Parathyroid adenoma (tissue), 2 donors: ENCODE measurements around the gene TTC29.

Experiments used
- H2AFZ ChIP-seq: fragments of 300-600 bp; sonication (generic); one replicate; pipeline ENCODE4 v1.7.0; 2017; ENCODE audit warnings: antibody characterized with exemption, mild to moderate bottlenecking
- H3K27ac ChIP-seq: fragments of 300-600 bp; sonication (generic); one replicate; pipeline ENCODE4 v1.7.0; 2017
- H3K27me3 ChIP-seq: fragments of 300-600 bp; sonication (generic); one replicate; pipeline ENCODE4 v1.7.0; 2017; ENCODE audit warnings: low read length; ENCODE audit not compliant: control insufficient read depth, insufficient read depth
- H3K36me3 ChIP-seq: fragments of 300-600 bp; sonication (generic); one replicate; pipeline ENCODE4 v1.7.0; 2017; ENCODE audit warnings: low read length; ENCODE audit not compliant: control insufficient read depth, insufficient read depth
- H3K4me1 ChIP-seq: fragments of 300-600 bp; sonication (generic); one replicate; pipeline ENCODE4 v1.7.0; 2017; ENCODE audit warnings: control low read depth
- H3K4me2 ChIP-seq: fragments of 300-600 bp; sonication (generic); one replicate; pipeline ENCODE4 v1.7.0; 2017; ENCODE audit warnings: low read length
- H3K4me3 ChIP-seq: fragments of 300-600 bp; sonication (generic); one replicate; pipeline ENCODE4 v1.7.0; 2017; ENCODE audit warnings: low read depth, low read length
- H3K79me2 ChIP-seq: fragments of 300-600 bp; sonication (generic); one replicate; pipeline ENCODE4 v1.7.0; 2017; ENCODE audit warnings: control low read depth
- H3K9ac ChIP-seq: fragments of 300-600 bp; sonication (generic); one replicate; pipeline ENCODE4 v1.7.0; 2017; ENCODE audit warnings: mild to moderate bottlenecking
- H3K9me3 ChIP-seq: fragments of 300-600 bp; sonication (generic); one replicate; pipeline ENCODE4 v1.7.0; 2017; ENCODE audit warnings: low read length; ENCODE audit not compliant: control insufficient read depth
- TF ChIP-seq, protein P1 (sequence below): fragments of 300-600 bp; sonication (generic); IDR thresholded peaks from one replicate; pipeline ENCODE4 v1.7.0; 2017; ENCODE audit warnings: antibody characterized with exemption, mild to moderate bottlenecking
- donor health status: primary hyperparathyroidism.

The TTC29 gene, protein sequence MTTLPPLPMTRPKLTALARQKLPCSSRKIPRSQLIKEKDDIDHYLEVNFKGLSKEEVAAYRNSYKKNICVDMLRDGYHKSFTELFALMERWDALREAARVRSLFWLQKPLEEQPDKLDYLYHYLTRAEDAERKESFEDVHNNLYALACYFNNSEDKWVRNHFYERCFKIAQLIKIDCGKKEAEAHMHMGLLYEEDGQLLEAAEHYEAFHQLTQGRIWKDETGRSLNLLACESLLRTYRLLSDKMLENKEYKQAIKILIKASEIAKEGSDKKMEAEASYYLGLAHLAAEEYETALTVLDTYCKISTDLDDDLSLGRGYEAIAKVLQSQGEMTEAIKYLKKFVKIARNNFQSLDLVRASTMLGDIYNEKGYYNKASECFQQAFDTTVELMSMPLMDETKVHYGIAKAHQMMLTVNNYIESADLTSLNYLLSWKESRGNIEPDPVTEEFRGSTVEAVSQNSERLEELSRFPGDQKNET

DNA sequence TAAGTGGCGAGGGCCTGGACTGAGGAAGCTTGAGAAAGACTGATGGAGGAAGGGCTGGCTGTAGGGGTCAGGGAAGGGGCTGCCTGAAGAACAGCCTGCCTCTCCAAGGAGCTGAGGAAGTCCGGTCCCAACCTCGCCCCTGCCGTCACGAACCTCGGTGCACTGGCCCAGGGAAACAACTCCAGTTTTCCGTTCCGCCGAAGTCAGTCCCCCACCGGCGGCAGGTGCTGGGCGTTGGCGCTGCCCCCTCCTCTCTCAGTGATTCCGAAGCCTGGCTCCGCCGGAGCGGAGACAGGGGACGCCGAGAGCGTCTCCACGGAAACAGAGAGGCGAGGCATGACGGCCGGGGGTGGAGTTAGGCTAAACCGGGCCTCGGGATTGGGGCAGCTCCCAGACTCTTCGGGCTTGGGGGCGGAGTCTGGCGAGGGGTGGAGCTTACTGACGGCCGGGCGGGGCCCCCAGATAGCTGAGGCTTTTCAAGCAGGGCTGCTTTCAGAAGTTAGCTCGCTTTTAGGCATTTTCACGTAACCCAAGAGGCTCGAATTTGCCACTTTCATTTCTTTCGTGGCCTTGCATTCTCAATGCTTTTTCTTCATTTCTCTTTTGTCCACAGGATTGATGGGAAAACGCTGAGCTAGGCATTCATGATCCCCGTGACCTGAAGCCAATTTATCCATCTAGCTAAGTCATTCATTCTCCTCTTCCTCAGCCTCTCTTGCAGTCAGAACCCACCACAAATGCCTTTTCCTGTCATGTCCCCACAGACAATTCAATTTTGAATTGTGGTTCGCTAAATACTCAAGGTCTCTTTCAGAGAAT lies at the start of gene TTC29:
Gene TTC29, minus strand, starts transcription at position 309 of the 819 bp plus-strand sequence. CDS start 5,969 bp downstream, outside the sequence.
- Histone ChIP-seq H3K36me3 (no peaks in the 10 kb centered on the region), H3K27ac (no peak within 1 kb of the TSS), H2AFZ (peak within 1 kb of the TSS; percentile 50), H3K4me2 (peak within 1 kb of the TSS; percentile 43), H3K9ac (no peak within 1 kb of the TSS), H3K79me2 (no peaks in the 10 kb centered on the region), H3K9me3 (no peaks in the 10 kb centered on the region), H3K4me1 (peaks cover 5% of the 10 kb centered on the region), H3K27me3 (no peaks in the 10 kb centered on the region), H3K4me3 (peak within 1 kb of the TSS; percentile 47)
- TF ChIP-seq, protein P1, sequence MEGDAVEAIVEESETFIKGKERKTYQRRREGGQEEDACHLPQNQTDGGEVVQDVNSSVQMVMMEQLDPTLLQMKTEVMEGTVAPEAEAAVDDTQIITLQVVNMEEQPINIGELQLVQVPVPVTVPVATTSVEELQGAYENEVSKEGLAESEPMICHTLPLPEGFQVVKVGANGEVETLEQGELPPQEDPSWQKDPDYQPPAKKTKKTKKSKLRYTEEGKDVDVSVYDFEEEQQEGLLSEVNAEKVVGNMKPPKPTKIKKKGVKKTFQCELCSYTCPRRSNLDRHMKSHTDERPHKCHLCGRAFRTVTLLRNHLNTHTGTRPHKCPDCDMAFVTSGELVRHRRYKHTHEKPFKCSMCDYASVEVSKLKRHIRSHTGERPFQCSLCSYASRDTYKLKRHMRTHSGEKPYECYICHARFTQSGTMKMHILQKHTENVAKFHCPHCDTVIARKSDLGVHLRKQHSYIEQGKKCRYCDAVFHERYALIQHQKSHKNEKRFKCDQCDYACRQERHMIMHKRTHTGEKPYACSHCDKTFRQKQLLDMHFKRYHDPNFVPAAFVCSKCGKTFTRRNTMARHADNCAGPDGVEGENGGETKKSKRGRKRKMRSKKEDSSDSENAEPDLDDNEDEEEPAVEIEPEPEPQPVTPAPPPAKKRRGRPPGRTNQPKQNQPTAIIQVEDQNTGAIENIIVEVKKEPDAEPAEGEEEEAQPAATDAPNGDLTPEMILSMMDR: no peak

DNA sequence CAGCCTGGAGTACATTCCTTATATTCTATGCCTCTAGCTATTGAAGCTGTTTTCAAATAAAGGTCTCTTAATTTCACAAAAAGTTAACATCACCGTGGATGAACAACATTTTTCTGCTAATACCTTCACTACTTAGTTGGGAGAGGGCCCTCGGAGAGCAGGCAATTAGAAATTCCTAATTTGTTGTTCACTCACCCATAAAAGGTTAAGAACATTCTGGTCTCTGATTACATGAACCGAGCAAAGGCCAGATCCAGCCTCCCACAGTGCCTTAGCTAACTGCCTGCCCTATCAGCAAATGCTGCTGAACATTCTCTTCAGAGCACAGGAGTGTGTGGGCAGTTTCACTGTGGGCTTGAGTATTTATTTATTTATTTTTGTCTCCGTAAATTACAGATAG lies 36.0 kb upstream of the TTC29 start:
- Histone ChIP-seq H3K4me2 (no peak overlapping the region), H3K4me3 (no peak overlapping the region), H2AFZ (no peak overlapping the region), H3K27ac (no peak overlapping the region), H3K4me1 (no peaks in the 10 kb centered on the region), H3K27me3 (no peaks in the 10 kb centered on the region), H3K79me2 (no peaks in the 10 kb centered on the region), H3K36me3 (no peaks in the 10 kb centered on the region), H3K9ac (no peak overlapping the region), H3K9me3 (no peaks in the 10 kb centered on the region)
- TF ChIP-seq, protein P1: no peak

DNA sequence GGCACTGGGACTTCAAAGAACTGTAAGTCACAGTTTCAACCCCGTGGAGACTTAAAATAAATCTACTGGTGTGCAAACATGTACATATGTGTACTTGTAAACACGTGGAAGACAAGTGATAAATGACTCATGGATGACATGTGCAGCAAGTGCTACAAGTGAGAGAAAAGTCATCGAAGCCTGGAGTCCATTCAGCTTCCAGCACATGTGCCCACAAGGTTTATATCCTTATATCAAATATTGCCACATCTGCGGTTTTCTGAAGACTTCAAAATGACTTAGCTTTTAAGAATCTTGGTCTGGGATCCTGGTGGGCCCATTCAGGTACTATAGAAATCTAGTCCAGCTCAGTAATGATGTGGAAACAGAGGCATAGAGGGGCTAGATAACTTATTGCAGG lies 33.0 kb upstream of the TTC29 start:
- Histone ChIP-seq H3K9me3 (no peaks in the 10 kb centered on the region), H3K4me2 (no peak overlapping the region), H3K27ac (no peak overlapping the region), H3K36me3 (no peaks in the 10 kb centered on the region), H2AFZ (no peak overlapping the region), H3K9ac (no peak overlapping the region), H3K4me3 (no peak overlapping the region), H3K79me2 (no peaks in the 10 kb centered on the region), H3K4me1 (no peaks in the 10 kb centered on the region), H3K27me3 (no peaks in the 10 kb centered on the region)
- TF ChIP-seq, protein P1: no peak

DNA sequence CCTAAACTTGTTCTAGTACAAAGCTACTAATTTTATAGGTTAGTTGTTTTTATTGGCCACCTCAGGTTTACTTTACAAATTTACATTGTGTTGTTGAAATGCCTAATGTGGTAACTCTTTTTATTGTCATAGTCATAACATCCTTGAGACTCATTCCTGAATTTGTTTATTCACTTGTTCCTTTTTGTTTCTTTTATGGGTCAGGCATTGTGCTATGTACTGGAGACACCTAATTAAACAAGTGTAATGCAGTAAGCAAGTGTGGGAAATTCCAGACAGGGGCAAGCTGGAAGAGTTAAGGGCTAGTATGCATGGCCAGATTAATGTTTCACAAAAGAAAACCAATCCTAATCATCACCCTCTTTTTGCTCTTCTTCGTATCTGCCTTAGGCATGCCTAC lies 30.5 kb upstream of the TTC29 start:
- no peaks in the 10 kb centered on the region for H3K79me2 ChIP-seq
- H3K36me3 ChIP-seq: no peaks in the 10 kb centered on the region
- H3K27me3 ChIP-seq: no peaks in the 10 kb centered on the region
- TF ChIP-seq, protein P1: no peak
- no peak overlapping the region for H3K9ac ChIP-seq
- no peak overlapping the region for H3K4me3 ChIP-seq
- H3K4me1 ChIP-seq: no peaks in the 10 kb centered on the region
- H2AFZ ChIP-seq: no peak overlapping the region
- H3K9me3 ChIP-seq: no peaks in the 10 kb centered on the region
- H3K4me2 ChIP-seq: no peak overlapping the region
- H3K27ac ChIP-seq: no peak overlapping the region
